Adrenal gland (tissue), 5 donors: ENCODE measurements around the gene KCNIP1.

ENCODE experiments used
- POLR2A ChIP-seq, 2 donors: fragments of 450-650 bp; IDR thresholded peaks; one replicate each; pipeline ENCODE4 v1.6.1; 2017; ENCODE audit warnings: antibody characterized with exemption in 2 of 2, mild to moderate bottlenecking in 2 of 2, moderate library complexity in 1 of 2
- TF ChIP-seq, protein P1 (sequence below), 6 experiments: fragments of 450-650 bp in 4 of 6; fragments of 200-600 bp in 2 of 6; sonication (generic) in 1 of 6; IDR thresholded peaks; 1 replicate in 5 of 6; 2 replicates in 1 of 6; pipeline versions ENCODE4 v1.5.1 to v1.8.0; 2016 to 2021; ENCODE audit warnings: antibody characterized with exemption in 6 of 6, mild to moderate bottlenecking in 2 of 6, moderate library complexity in 1 of 6
- donor health status: DM: no; HTN: no; CAD: no.

DNA sequence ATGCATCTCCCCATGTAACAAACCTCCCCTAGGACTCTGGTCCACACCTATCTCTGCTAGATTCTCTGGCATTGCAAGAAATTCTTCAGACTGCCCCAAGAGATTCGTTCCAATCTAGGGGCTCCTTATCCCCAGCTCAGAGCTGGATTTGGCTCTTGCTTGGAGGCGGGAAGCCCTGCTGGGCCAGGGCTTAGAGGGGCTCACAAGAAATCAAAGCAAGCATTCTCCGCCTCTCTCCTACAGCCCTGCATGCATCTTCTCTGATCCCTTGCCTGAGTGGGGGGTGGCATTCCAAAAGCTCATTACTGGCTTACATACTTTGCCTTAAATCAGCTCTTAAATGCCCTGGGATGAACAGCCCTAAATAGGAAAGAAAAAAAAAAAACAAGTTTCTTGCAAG, 75.8 kb downstream of the KCNIP1 start:
- TF ChIP-seq, protein P1, sequence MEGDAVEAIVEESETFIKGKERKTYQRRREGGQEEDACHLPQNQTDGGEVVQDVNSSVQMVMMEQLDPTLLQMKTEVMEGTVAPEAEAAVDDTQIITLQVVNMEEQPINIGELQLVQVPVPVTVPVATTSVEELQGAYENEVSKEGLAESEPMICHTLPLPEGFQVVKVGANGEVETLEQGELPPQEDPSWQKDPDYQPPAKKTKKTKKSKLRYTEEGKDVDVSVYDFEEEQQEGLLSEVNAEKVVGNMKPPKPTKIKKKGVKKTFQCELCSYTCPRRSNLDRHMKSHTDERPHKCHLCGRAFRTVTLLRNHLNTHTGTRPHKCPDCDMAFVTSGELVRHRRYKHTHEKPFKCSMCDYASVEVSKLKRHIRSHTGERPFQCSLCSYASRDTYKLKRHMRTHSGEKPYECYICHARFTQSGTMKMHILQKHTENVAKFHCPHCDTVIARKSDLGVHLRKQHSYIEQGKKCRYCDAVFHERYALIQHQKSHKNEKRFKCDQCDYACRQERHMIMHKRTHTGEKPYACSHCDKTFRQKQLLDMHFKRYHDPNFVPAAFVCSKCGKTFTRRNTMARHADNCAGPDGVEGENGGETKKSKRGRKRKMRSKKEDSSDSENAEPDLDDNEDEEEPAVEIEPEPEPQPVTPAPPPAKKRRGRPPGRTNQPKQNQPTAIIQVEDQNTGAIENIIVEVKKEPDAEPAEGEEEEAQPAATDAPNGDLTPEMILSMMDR (IDR thresholded peaks at IDR 0.05) = no peak
- no peak for TF ChIP-seq POLR2A (IDR thresholded peaks at IDR 0.05)
